ENCODE results near the gene AGRN.
"Not testable (repeated sequence)": the region's sequence is repeated elsewhere in the genome, so short reads cannot be mapped to it uniquely, and the experiment has no call there.

AGRN gene

DNA sequence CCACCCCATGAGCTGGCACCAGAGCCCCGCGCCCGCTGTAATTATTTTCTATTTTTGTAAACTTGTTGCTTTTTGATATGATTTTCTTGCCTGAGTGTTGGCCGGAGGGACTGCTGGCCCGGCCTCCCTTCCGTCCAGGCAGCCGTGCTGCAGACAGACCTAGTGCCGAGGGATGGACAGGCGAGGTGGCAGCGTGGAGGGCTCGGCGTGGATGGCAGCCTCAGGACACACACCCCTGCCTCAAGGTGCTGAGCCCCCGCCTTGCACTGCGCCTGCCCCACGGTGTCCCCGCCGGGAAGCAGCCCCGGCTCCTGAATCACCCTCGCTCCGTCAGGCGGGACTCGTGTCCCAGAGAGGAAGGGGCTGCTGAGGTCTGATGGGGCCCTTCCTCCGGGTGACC is 35.1 kb downstream of the AGRN start:
- no peak for DNase-seq

DNA sequence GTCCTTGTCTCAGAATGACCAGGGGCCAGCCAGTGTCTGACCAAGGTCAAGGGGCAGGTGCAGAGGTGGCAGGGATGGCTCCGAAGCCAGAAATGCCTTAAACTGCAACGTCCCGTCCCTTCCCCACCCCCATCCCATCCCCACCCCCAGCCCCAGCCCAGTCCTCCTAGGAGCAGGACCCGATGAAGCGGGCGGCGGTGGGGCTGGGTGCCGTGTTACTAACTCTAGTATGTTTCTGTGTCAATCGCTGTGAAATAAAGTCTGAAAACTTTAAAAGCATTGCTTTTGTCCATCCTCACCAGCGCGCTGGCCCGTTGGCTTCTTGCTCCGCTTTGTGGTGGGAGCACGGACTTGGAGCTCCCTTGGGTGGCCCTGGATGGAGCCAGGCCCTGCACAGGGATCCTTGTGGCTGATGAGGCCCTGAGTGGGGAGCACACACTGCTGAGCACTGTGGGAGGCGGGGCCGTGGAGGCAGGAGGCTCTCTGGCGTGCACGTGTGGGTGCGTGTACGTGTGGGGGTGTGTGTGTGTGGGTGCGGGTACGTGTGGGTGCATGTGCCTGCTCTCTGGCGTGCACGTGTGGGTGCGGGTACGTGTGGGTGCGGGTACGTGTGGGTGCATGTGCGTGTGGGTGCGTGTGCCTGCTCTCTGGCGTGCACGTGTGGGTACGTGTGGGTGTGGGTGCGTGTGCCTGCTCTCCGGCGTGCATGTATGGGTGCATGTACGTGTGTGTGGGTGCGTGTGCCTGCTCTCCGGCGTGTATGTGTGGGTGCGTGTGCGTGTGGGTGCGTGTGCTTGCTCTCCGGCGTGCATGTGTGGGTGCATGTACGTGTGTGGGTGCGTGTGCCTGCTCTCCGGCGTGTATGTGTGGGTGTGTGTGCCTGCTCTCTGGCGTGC is 36.2 kb downstream of the AGRN start:
- no peak for DNase-seq

- DNase-seq: not testable (repeated sequence)
These were observed 37.8 kb downstream of the AGRN start for GRCh38 chr1:1057769-1058087.

DNA sequence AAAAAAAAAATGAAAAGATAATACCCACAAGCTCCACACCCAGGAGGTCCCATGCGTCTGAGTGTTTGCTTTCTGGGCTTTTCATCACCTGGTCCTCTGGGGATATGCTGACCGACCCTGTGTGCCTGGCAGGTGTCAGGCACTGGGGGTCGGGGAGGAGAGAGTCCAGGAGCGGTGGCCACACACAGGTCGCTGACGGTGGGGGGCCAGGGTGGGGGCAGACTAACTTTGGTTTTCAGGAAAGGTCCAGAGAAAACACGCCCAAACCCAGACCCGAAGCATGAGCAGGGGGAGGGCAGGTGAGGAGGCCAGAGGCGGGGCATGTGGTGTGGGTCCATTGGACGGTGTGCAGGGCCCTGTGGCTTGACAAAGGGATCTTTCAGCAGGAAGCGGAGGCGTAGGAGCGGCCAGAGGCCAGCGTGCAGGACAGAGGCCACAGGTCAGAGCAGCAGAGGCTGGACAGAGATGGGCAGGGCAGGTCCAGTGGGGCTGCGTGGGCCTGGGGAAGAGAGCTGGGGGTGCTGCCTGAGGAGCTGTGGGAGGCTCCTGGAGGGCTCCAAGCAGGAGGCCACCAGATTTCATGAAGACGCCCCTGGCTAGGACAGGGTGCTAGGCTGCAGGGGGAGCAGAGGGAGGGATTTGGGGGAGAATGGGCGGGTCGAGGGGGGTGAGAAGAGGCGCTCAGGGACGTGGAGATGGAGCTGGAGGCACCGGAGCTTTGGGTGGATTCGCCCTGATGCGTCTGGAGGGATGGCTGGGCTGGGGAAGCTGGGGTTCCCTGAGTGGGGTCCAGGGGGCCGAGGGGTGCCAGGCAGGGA is 38.4 kb downstream of the AGRN start:
- DNase-seq: no peak

DNA sequence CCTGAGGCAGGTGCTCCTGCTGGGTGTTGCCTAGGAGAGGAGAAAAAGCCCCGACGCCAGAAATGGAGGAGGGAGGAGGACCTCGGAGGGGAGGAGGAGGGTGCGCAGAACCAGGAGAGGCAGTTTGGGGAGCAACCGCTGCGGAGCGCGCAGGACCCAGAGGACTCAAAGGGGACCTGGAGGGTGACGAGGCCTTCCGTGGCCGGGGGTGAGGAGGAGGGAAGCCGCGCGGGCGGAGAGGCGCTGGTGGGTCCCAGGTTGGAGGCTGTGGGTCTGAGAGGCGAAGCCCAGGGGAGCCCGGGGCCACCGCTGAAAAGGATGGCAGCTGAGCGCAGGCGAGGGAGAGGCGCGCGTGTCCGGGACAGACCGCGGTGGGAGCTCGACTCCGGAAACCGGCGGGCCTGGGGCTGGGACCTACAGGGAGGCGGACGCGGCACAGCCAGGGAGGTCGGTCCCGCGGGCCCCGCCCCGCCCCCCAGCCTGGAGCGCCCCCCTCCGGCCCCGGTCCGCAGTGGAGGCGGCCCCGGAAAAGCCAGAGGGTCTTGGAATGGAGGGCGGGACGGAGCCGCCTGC is 39.1 kb downstream of the AGRN start:
- peak; percentile 39 for DNase-seq

DNA sequence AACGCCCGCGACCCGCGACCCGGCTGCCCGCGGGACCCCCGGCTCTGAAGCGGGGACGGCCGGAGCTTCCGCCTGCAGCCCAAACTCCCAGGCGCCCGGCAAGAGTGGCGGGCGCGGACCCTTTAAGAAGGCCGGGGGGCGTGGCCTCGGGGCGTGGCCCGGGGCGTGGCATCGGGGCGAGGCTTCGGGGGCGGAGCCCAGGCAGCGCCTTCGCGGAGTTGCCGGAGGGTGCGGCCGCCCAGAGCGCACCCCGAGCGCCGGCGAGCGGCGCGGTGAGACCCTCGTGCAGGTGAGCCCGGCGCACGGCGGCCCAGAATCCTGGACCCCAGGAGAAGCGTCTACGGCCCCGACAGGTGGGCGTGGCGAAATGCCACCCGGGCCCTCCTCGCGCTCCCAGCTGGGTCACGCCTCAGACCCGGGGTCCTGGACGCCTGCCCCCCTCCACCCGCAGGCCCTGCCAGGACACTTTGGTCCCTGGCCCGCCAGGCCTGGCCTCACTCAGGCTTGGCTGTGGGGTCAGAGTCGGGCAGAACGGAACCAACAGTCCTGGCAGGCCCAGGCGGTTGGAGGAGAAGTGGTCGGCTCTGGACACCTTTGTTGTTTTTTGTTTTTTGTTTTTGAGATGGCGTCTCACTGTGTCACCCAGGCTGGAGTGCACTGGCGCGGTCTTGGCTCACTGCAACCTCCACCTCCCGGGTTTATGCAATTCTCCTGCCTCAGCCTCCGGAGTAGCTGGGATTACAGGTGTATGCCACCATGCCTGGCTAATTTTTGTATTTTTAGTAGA is 39.8 kb downstream of the AGRN start:
- DNase-seq: peak; percentile 89

DNA sequence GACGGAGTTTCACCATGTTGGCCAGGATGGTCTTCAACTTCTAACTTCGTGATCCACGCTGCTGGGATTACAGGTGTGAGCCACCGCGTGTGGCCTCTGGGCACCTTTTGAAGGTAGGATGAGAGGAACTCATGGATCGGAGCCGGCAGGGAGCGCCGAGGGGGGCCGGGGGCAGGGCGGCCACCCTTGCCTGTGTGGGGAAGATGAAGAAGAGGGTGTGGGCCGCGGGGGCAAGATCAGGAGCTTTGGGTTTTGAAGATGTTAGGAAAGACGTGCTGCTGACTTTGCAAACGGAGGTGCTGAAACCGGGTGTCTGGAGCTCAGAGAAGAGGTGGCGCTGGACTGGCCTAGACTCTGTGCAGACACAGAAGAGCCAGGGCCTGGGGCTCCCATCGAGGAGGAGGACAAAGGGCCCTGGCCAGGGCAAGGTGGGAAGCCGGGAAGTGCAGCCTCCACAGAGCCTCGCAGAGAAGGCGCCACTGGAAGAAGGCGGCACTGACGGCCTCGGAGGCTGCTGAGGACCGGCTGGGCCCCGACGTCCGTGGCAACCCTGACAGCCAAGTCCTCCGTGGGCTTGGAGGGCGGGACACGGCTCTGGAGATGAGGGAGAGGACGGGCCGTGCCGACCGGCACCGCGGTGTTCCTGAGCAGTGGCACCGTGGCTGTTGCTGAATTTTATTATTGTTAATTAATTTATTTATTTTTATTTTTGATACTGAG is 40.5 kb downstream of the AGRN start:
- DNase-seq: no peak

GRCh38 chr1:1061682-1062345 is 41.9 kb downstream of the AGRN start:
- DNase-seq: no peak

- no peak for DNase-seq
These were observed 42.6 kb downstream of the AGRN start for GRCh38 chr1:1062348-1063163.

GRCh38 chr1:1063261-1063944 is 43.5 kb downstream of the AGRN start:
- DNase-seq: no peak

DNA sequence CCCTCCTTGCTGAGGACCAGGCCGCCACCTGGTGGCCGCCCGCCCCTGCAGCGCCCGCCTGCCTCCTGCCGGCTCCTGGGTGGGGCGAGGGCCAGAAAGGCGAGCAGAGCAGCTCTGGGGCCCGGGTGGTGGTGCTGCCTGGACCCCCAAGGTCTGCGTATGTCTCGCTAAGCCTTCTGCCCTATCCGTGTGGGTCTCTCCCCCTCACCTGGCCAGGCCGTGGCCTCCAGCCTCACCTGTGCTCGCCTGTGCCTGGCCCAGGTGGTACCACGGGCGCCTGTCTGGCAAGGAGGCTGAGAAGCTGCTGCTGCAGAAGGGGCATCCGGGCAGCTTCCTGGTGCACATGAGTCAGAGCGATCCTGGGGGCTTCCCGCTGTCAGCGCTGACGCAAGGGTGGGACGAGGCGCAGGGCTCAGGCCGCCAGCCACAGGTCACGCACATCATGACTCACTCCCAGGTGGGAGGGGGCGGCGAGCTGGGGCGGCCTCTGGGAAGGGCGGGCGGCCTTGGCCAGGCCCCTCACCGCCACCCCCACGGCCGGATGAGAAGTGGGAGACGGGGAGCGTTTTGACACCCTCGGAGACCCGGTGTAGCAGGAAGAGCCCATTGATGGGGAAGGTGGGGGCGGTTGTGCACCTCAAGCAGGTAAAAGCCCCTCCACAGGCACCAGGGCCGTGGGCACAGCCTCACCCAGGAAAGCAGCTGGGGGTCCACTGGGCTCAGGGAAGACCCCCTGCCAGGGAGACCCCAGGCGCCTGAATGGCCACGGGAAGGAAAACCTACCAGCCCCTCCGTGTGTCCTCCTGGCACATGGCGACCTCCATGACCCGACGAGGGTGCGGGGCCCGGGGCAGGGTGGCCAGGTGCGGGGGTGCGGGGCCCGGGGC is 44.3 kb downstream of the AGRN start:
- DNase-seq: peak; percentile 92

DNA sequence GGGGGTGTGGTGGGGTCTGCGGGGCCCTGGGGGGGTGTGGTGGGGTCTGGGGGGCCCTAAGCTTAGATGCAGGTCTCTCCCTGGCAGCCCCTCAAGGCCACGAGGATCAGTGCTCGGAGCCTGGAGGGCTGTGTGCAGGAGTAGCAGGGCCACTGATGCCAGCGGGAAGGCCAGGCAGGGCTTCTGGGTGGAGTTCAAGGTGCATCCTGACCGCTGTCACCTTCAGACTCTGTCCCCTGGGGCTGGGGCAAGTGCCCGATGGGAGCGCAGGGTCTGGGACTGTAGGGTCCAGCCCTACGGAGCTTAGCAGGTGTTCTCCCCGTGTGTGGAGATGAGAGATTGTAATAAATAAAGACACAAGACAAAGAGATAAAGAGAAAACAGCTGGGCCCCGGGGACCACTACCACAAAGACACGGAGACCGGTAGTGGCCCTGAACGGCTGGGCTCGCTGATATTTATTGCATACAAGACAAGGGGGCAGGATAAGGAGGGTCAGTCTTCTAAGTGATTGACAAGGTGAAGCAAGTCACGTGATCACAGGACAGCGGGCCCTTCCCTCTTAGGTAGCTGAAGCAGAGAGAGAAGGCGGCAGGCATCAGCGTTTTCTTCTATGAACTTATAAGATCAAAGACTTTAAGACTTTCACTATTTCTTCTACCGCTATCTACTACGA is 45.5 kb downstream of the AGRN start:
- DNase-seq: no peak

DNA sequence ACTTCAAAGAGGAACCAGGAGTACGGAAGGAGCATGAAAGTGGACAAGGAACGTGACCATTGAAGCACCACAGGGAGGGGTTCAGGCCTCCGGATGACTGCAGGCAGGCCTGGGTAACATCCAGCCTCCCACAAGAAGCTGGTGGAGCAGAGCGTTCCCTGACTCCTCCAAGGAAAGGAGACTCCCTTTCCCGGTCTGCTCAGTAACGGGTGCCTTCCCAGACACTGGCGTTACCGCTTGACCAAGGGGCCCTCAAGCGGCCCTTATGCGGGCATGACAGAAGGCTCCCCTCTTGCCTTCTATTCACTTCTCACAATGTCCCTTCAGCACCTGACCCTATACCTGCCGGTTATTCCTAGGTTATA is 46.0 kb downstream of the AGRN start:
- not testable (repeated sequence) for DNase-seq

DNA sequence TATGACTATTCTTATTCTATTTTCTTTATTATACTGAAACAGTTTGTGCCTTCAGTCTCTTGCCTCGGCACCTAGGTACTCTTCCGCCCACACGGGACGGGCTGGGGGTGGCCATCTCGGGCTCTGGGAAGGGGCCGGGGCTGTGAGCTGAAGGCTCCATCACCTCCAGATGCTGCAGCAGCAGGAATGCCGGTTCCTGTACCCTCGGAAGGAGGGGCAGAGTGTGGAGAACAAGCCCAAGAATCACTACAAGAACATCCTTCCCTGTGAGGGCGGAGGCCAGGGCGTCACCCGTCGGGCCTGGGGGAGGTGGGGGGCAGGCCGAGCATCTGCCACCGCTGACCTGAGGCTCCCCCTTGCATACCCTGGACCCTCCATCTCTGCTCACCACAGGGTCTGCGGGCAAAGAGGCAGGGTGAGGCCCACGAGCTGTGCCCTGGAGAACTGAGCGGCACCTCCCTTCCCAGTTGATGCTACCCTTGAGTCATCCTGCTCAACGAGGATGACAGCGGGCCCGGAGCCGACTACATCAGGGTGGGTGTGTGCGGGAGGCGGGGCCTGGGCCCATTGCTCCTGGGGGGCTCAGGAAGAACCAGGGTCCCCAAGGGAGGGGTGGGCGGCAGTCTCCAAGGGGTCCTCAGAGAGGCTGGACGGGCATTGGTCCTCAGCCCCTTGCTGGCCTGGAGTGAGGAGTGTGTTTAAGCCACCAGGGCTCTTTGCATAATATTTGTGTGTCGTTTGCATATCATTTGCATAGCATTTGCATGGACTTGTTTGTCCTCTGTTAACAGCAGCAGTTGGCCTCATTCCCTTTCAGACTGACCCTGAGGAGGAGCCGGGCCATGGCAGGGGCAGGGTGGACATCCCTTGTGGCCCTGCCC is 46.7 kb downstream of the AGRN start:
- no peak for DNase-seq

GRCh38 chr1:1067284-1067859 is 47.5 kb downstream of the AGRN start:
- no peak for DNase-seq

DNA sequence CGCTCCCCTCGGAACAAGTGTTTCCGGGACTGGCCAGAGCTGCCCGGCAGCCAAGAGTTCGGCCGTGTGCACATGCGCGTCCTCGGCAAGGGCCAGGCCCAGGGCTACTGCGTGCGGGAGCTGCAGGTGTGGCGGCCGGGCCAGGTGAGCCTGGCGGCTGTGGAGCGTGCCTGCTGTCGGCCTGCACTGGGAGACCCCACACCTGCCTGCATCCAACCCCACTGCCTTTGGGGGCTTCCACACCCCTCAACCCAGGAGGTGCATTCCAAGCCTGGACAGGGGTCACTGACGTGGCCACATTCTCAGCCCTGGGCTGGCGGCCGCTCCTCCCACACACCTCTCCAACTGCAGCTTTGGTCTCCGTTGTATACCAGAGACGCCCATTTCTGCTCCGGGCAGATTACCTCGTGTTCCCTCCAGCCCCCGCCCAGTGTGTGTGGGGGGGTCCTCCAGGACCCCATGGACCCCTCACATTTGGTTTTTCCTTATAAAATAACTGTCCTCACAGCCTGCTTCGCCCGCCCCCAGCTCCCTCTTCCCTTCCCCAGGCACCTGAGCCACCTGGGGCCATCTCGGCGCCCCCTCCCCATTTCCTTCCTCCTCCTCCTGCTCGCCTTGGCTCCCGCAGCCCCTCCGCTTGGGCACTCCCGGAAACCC is 48.1 kb downstream of the AGRN start:
- no peak for DNase-seq

Data from stimulated activated CD4-positive, alpha-beta T cell treated with anti-CD3 and anti-CD28 coated beads, Interleukin-1b, Interleukin-23, amount 100 ng/mL, for 48 hours (primary cell).